H9 (cell line): ENCODE data around the gene NFKB2. TPM values are rescaled to one million over a fixed set of nuclear protein-coding genes. Genes with fewer than 3 reads are reported as not detected.

ENCODE experiments used
- DNase-seq: peaks from one replicate; pipeline ENCODE4 v3.0.0-alpha.2; 2017
- H2AFZ ChIP-seq: one replicate; pipeline ENCODE4 v1.6.1; 2013; ENCODE audit warnings: mild to moderate bottlenecking, low read length, control low read depth, moderate library complexity
- H2AK5ac ChIP-seq: 2 replicates; pipeline ENCODE4 v1.6.1; 2013; ENCODE audit warnings: low read length, control low read depth, mixed read lengths; ENCODE audit not compliant: insufficient read length
- H2BK120ac ChIP-seq: one replicate; pipeline ENCODE4 v1.6.1; 2013; ENCODE audit warnings: low read depth, mild to moderate bottlenecking, low read length, control low read depth, inconsistent platforms; ENCODE audit not compliant: poor library complexity, severe bottlenecking
- H2BK12ac ChIP-seq: 2 replicates; pipeline ENCODE4 v1.6.1; 2013; ENCODE audit warnings: low read length, control low read depth, mixed read lengths, low read depth; ENCODE audit not compliant: insufficient read length
- H2BK15ac ChIP-seq: 2 replicates; pipeline ENCODE4 v1.6.1; 2013; ENCODE audit warnings: low read depth, low read length, control low read depth
- H2BK20ac ChIP-seq: one replicate; pipeline ENCODE4 v1.6.1; 2013; ENCODE audit warnings: low read depth, mild to moderate bottlenecking, low read length, control low read depth, inconsistent platforms; ENCODE audit not compliant: poor library complexity, severe bottlenecking
- H2BK5ac ChIP-seq: 2 replicates; pipeline ENCODE4 v1.6.1; 2013; ENCODE audit warnings: low read length, control low read depth, mixed read lengths; ENCODE audit not compliant: insufficient read length
- H3K14ac ChIP-seq: 2 replicates; pipeline ENCODE4 v1.6.1; 2013; ENCODE audit warnings: low read length, control low read depth; ENCODE audit not compliant: insufficient read depth
- H3K18ac ChIP-seq: 2 replicates; pipeline ENCODE4 v1.6.1; 2013; ENCODE audit warnings: low read depth, mild to moderate bottlenecking, mixed read lengths, low read length, control low read depth; ENCODE audit not compliant: insufficient read length
- H3K23ac ChIP-seq: 2 replicates; pipeline ENCODE4 v1.6.1; 2013; ENCODE audit warnings: low read length, control low read depth, mixed read lengths, low read depth; ENCODE audit not compliant: insufficient read length
- H3K23me2 ChIP-seq: 2 replicates; pipeline ENCODE4 v1.6.1; 2013; ENCODE audit warnings: low read depth, mild to moderate bottlenecking, mixed read lengths, low read length, control low read depth; ENCODE audit not compliant: insufficient read length, poor library complexity, severe bottlenecking
- H3K27ac ChIP-seq: 2 replicates; pipeline ENCODE4 v1.5.1; 2013; ENCODE audit warnings: low read length, control low read depth, mixed read lengths, low read depth; ENCODE audit not compliant: insufficient read length
- H3K27me3 ChIP-seq: 2 replicates; pipeline ENCODE4 v1.6.1; 2013; ENCODE audit warnings: low read length, control low read depth, inconsistent platforms; ENCODE audit not compliant: insufficient read depth
- H3K4ac ChIP-seq: 2 replicates; pipeline ENCODE4 v1.6.1; 2013; ENCODE audit warnings: low read depth, mild to moderate bottlenecking, control low read depth, inconsistent platforms, low read length, moderate library complexity
- H3K4me1 ChIP-seq: 2 replicates; pipeline ENCODE4 v1.6.1; 2013; ENCODE audit warnings: low read length, control low read depth, inconsistent platforms; ENCODE audit not compliant: insufficient read depth
- H3K4me2 ChIP-seq: 2 replicates; pipeline ENCODE4 v1.6.1; 2013; ENCODE audit warnings: low read length, control low read depth, mixed read lengths; ENCODE audit not compliant: insufficient read length, insufficient read depth
- H3K56ac ChIP-seq: 2 replicates; pipeline ENCODE4 v1.6.1; 2013; ENCODE audit warnings: low read depth, mild to moderate bottlenecking, mixed read lengths, low read length, control low read depth; ENCODE audit not compliant: insufficient read length
- H3K79me1 ChIP-seq: 2 replicates; pipeline ENCODE4 v1.6.1; 2013; ENCODE audit warnings: low read depth, mild to moderate bottlenecking, moderate library complexity, low read length, control low read depth, inconsistent platforms; ENCODE audit not compliant: insufficient read depth, poor library complexity, severe bottlenecking
- H3K79me2 ChIP-seq: 2 replicates; pipeline ENCODE4 v1.6.1; 2013; ENCODE audit warnings: low read length, control low read depth, inconsistent platforms; ENCODE audit not compliant: insufficient read depth
- H3K9ac ChIP-seq: 2 replicates; pipeline ENCODE4 v1.6.1; 2013; ENCODE audit warnings: low read length, control low read depth, mixed read lengths; ENCODE audit not compliant: insufficient read length; ENCODE audit errors: extremely low read depth
- H3K9me3 ChIP-seq: one replicate; pipeline ENCODE4 v1.6.1; 2013; ENCODE audit warnings: low read depth, low read length, inconsistent platforms; ENCODE audit not compliant: control insufficient read depth
- H3T11ph ChIP-seq: one replicate; pipeline ENCODE4 v1.6.1; 2013; ENCODE audit warnings: mild to moderate bottlenecking, low read length, control low read depth, inconsistent platforms
- H4K20me1 ChIP-seq: one replicate; pipeline ENCODE4 v1.6.1; 2013; ENCODE audit not compliant: control insufficient read depth, insufficient read length, insufficient read depth
- H4K5ac ChIP-seq: 2 replicates; pipeline ENCODE4 v1.6.1; 2013; ENCODE audit warnings: low read depth, mild to moderate bottlenecking, mixed read lengths, low read length, control low read depth; ENCODE audit not compliant: insufficient read length
- H4K8ac ChIP-seq: replicated peaks from 2 replicates; pipeline ENCODE4 v1.6.1; 2013; ENCODE audit warnings: low read length, control low read depth, mixed read lengths, low read depth; ENCODE audit not compliant: insufficient read length
- H4K91ac ChIP-seq: 2 replicates; pipeline ENCODE4 v1.6.1; 2013; ENCODE audit warnings: low read depth, mild to moderate bottlenecking, moderate library complexity, mixed read lengths, low read length, control low read depth; ENCODE audit not compliant: insufficient read length
- H3K27ac Mint-ChIP-seq, 3 experiments: 2 replicates in 2 of 3; 3 replicates in 1 of 3; pipeline ENCODE4 v1.8.0; 2020 to 2021; ENCODE audit warnings: mixed read lengths in 3 of 3, mild to moderate bottlenecking in 1 of 3, moderate library complexity in 1 of 3
- H3K27me3 Mint-ChIP-seq: 2 replicates; pipeline ENCODE4 v1.8.0; 2021; ENCODE audit warnings: low read depth, mild to moderate bottlenecking, moderate library complexity, mixed read lengths
- H3K36me3 Mint-ChIP-seq, 3 experiments: 2 replicates in 2 of 3; 3 replicates in 1 of 3; pipeline ENCODE4 v1.8.0; 2020 to 2021; ENCODE audit warnings: low read depth in 3 of 3, mixed read lengths in 3 of 3; ENCODE audit not compliant: insufficient read depth in 1 of 3
- H3K4me1 Mint-ChIP-seq, 2 experiments: 2 replicates each; pipeline ENCODE4 v1.8.0; 2020; ENCODE audit warnings: mixed read lengths in 2 of 2
- H3K4me3 Mint-ChIP-seq, 2 experiments: 2 replicates in 1 of 2; 3 replicates in 1 of 2; pipeline ENCODE4 v1.8.0; 2020 to 2021; ENCODE audit warnings: mild to moderate bottlenecking in 2 of 2, mixed read lengths in 2 of 2, moderate library complexity in 1 of 2
- H3K9me3 Mint-ChIP-seq, 2 experiments: 2 replicates in 1 of 2; 3 replicates in 1 of 2; pipeline ENCODE4 v1.8.0; 2020; ENCODE audit warnings: mild to moderate bottlenecking in 2 of 2, mixed read lengths in 2 of 2, moderate library complexity in 1 of 2
- CTCF ChIP-seq: fragments of 200-600 bp; sonication (generic); conservative IDR thresholded peaks from 3 replicates; pipeline ENCODE4 v1.8.0; 2021; ENCODE audit warnings: antibody characterized with exemption, mild to moderate bottlenecking
- WGBS: extraction: QIAGEN DNeasy Blood & Tissue Kit; methylation state at CpG from one replicate; pipeline ENCODE4 v1.1.7; 2013; ENCODE audit warnings: missing lambda C conversion rate, low lambda C conversion rate, mixed read lengths; ENCODE audit not compliant: insufficient read length; ENCODE audit errors: extremely low coverage; 5-methylcytosine and 5-hydroxymethylcytosine counted together
- total RNA-seq: library from RNA; stranded (reverse); gene quantifications from 2 replicates; pipeline ENCODE4 v1.2.1, GENCODE V29; 2021

NFKB2 gene
- total RNA-seq, 1 experiment from 2014 or later = 23.7 TPM

DNA sequence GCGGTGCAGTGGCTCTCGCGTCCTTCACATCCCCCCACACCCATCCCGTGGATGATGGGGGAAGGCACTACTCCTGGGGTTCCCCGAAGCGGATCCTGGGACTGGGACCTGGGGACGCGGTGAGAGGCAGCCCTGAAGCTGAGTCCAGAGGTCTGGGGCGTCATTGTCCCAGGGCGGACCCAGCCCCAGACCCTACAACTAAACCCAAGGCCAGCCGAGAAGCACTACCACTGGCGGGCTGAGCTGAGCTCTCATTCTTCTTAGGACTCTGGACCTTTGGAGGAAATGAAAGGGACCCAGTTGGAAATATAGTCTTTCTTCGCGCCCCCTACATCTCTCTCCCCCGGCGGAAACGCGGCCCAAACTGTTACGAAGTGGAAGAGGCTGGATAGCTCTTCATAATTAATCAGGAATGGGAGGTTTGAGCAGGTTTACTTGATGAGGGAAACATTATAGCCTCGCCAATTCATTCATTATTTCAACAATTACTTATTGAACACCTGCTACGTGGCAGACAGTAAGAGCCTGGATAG is 24.7 kb downstream of the NFKB2 start:
- no peak overlapping the region for H3K27ac ChIP-seq
- Mint-ChIP-seq H3K36me3 (peaks cover 6 to 17% (median 16%) of the 10 kb centered on the region in 3 experiments; a peak in 5 of 7 replicates), H3K27me3 (peaks cover 26% of the 10 kb centered on the region), H3K9me3 (no peaks in the 10 kb centered on the region; a peak in 1 of 5 replicates), H3K4me1 (peaks cover 15 to 25% of the 10 kb centered on the region in 2 experiments), H3K27ac (peak overlapping the region; percentile 88 to 99 (median 98); a peak in 6 of 7 replicates), H3K4me3 (peak overlapping the region; percentile 92 to 97)
- no peaks in the 10 kb centered on the region for H4K20me1 ChIP-seq
- H2BK5ac ChIP-seq = no peak overlapping the region
- peak overlapping the region; percentile 74 for H3K4me2 ChIP-seq
- WGBS = no CpG with 5 or more reads among the region's 21 CpGs
- no peak for TF ChIP-seq CTCF
- H3K4me1 ChIP-seq = peaks cover 2% of the 10 kb centered on the region; the same call in 1 of the 2 replicates
- no peak overlapping the region for H2BK120ac ChIP-seq
- H3K23ac ChIP-seq = no peak overlapping the region
- no peaks in the 10 kb centered on the region for H3K9me3 ChIP-seq
- H4K8ac ChIP-seq = no peak overlapping the region
- H3K27me3 ChIP-seq = no peaks in the 10 kb centered on the region
- H3K56ac ChIP-seq = no peak overlapping the region
- peak; percentile 39 for DNase-seq
- no peaks in the 10 kb centered on the region for H3K79me1 ChIP-seq
- H3K18ac ChIP-seq = no peak overlapping the region
- no peak overlapping the region for H2BK12ac ChIP-seq
- H2AFZ ChIP-seq = no peak overlapping the region
- H3K4ac ChIP-seq = no peak overlapping the region
- no peak overlapping the region for H4K91ac ChIP-seq
- H3K23me2 ChIP-seq = peaks cover 35% of the 10 kb centered on the region
- no peak overlapping the region for H3K14ac ChIP-seq
- H2BK20ac ChIP-seq = no peak overlapping the region
- no peak overlapping the region for H3T11ph ChIP-seq
- no peak overlapping the region for H2BK15ac ChIP-seq
- H3K79me2 ChIP-seq = no peaks in the 10 kb centered on the region
- H2AK5ac ChIP-seq = no peak overlapping the region
- peak overlapping the region; percentile 18 for H3K9ac ChIP-seq
- H4K5ac ChIP-seq = no peak overlapping the region
